Measurements from ENCODE around the gene ELMO1. TPM values are rescaled to one million over a fixed set of nuclear protein-coding genes. Genes with fewer than 3 reads are reported as not detected.
A peak's percentile ranks its signal among the peaks of the same experiment; 100 is the strongest.

Gene ELMO1
- total RNA-seq, 4 donors from 2014 or later = 31.1 to 42.9 (median 38.7) TPM

GRCh38 chr7:37245590-37245989 lies 203.1 kb downstream of the ELMO1 start:
- TF ChIP-seq EP300 (IDR thresholded peaks at IDR 0.05) (no peak), CTCF (IDR thresholded peaks at IDR 0.05) (no peak), POLR2AphosphoS5 (IDR thresholded peaks at IDR 0.05) (no peak), POLR2A (IDR thresholded peaks at IDR 0.05; ENCODE audit: low read depth) (no peak)
- WGBS = 77% methylated on average over 5 of the region's 5 CpGs
- no peaks in the 10 kb centered on the region for H3K36me3 ChIP-seq

GRCh38 chr7:37236906-37237305 lies 211.8 kb downstream of the ELMO1 start:
- TF ChIP-seq POLR2AphosphoS5 (IDR thresholded peaks at IDR 0.05) (no peak), POLR2A (IDR thresholded peaks at IDR 0.05; ENCODE audit: low read depth) (no peak), CTCF (IDR thresholded peaks at IDR 0.05) (no peak), EP300 (IDR thresholded peaks at IDR 0.05) (no peak)
- Histone ChIP-seq H3K36me3 (no peaks in the 10 kb centered on the region), H3K27ac (replicated peaks in 1 of 4) (no peak overlapping the region), H3K27me3 (peaks cover 0 to 4% (median 0%) of the 10 kb centered on the region in 4 donors), H3K4me3 (no peak overlapping the region), H3K9me3 (no peaks in the 10 kb centered on the region), H3K4me1 (no peaks in the 10 kb centered on the region)
- DNase-seq (ENCODE audit: extremely low spot score) = no peak
- intact Hi-C loops (cut with DNase I) = loop anchor here (10.0 kb wide), 1 partner anchor 598 kb away; no protein-coding TSS in a partner anchor
- WGBS = 92% methylated on average over 1 of the region's 1 CpG

More at GRCh38 chr7:37245590-37245989, 203.1 kb downstream of the ELMO1 start:
- no peak for DNase-seq (ENCODE audit: extremely low spot score)
- no peaks in the 10 kb centered on the region for H3K9me3 ChIP-seq
- no peaks in the 10 kb centered on the region for H3K27me3 ChIP-seq
- peaks cover 0 to 15% (median 9%) of the 10 kb centered on the region in 4 donors for H3K4me1 ChIP-seq
- H3K4me3 ChIP-seq = no peak overlapping the region
- H3K27ac ChIP-seq (replicated peaks in 1 of 4) = no peak overlapping the region
- intact Hi-C loops (cut with DNase I) = no loop called here

GRCh38 chr7:37235813-37236212 lies 212.9 kb downstream of the ELMO1 start:
- Histone ChIP-seq H3K27ac (replicated peaks in 1 of 4) (no peak overlapping the region), H3K27me3 (peaks cover 0 to 4% (median 0%) of the 10 kb centered on the region in 4 donors), H3K9me3 (no peaks in the 10 kb centered on the region), H3K4me1 (peaks cover under 1 to 2% (median 2%) of the 10 kb centered on the region in 4 donors), H3K36me3 (no peaks in the 10 kb centered on the region), H3K4me3 (no peak overlapping the region)
- intact Hi-C loops (cut with DNase I) = loop anchor here (10.0 kb wide), 1 partner anchor 599 kb away; no protein-coding TSS in a partner anchor
- 82% methylated on average over 4 of the region's 4 CpGs for WGBS
- TF ChIP-seq EP300 (IDR thresholded peaks at IDR 0.05) = no peak
- no peak for TF ChIP-seq POLR2AphosphoS5 (IDR thresholded peaks at IDR 0.05)
- no peak for TF ChIP-seq POLR2A (IDR thresholded peaks at IDR 0.05; ENCODE audit: low read depth)
- TF ChIP-seq CTCF (IDR thresholded peaks at IDR 0.05) = no peak
- DNase-seq (ENCODE audit: extremely low spot score) = no peak

- H3K27me3 ChIP-seq = peaks cover 0 to 4% (median 0%) of the 10 kb centered on the region in 4 donors
- intact Hi-C loops (cut with DNase I) = loop anchor here (10.0 kb wide), 1 partner anchor 600 kb away; no protein-coding TSS in a partner anchor
- H3K36me3 ChIP-seq = no peaks in the 10 kb centered on the region
- no peak for DNase-seq (ENCODE audit: extremely low spot score)
- 28% methylated on average over 1 of the region's 1 CpG for WGBS
- no peak overlapping the region for H3K27ac ChIP-seq (replicated peaks in 1 of 4)
- no peak overlapping the region for H3K4me3 ChIP-seq
- peaks cover 7 to 9% (median 8%) of the 10 kb centered on the region in 4 donors for H3K4me1 ChIP-seq
- no peaks in the 10 kb centered on the region for H3K9me3 ChIP-seq
- peak; percentile 32 to 53 (median 47) for TF ChIP-seq CTCF (IDR thresholded peaks at IDR 0.05)
- TF ChIP-seq EP300 (IDR thresholded peaks at IDR 0.05) = no peak
- no peak for TF ChIP-seq POLR2AphosphoS5 (IDR thresholded peaks at IDR 0.05)
- no peak for TF ChIP-seq POLR2A (IDR thresholded peaks at IDR 0.05; ENCODE audit: low read depth)
Observed at GRCh38 chr7:37234928-37235327, 213.7 kb downstream of the ELMO1 start.

GRCh38 chr7:37234334-37234733 lies 214.3 kb downstream of the ELMO1 start:
- Histone ChIP-seq H3K4me1 (peaks cover 7 to 9% (median 8%) of the 10 kb centered on the region in 4 donors), H3K9me3 (no peaks in the 10 kb centered on the region), H3K36me3 (no peaks in the 10 kb centered on the region), H3K27ac (replicated peaks in 1 of 4) (no peak overlapping the region), H3K27me3 (peaks cover 0 to 4% (median 0%) of the 10 kb centered on the region in 4 donors), H3K4me3 (no peak overlapping the region)
- WGBS = 66% methylated on average over 3 of the region's 3 CpGs
- intact Hi-C loops (cut with DNase I) = loop anchor here (10.0 kb wide), 1 partner anchor 600 kb away; no protein-coding TSS in a partner anchor
- TF ChIP-seq EP300 (IDR thresholded peaks at IDR 0.05) (no peak), POLR2A (IDR thresholded peaks at IDR 0.05; ENCODE audit: low read depth) (no peak), POLR2AphosphoS5 (IDR thresholded peaks at IDR 0.05) (no peak), CTCF (IDR thresholded peaks at IDR 0.05) (no peak)
- no peak for DNase-seq (ENCODE audit: extremely low spot score)
